Activated CD8-positive, alpha-beta memory T cell treated with anti-CD3 and anti-CD28 coated beads, Interleukin-2, amount 50 U/mL, for 4 hours (primary cell): Measurements from ENCODE around the gene SLC9A7.

ENCODE experiments used
- DNase-seq: peaks from one replicate; pipeline ENCODE4 v3.0.0-alpha.2; 2020

SLC9A7 gene

GRCh38 chrX:46695491-46695890 is 63.4 kb downstream of the SLC9A7 start:
- DNase-seq: no peak

GRCh38 chrX:46694549-46694948 is 64.4 kb downstream of the SLC9A7 start:
- no peak for DNase-seq

- DNase-seq: no peak
Measured at GRCh38 chrX:46693149-46693548, 65.8 kb downstream of the SLC9A7 start.

- no peak for DNase-seq
Measured at GRCh38 chrX:46690818-46691217, 68.1 kb downstream of the SLC9A7 start.

GRCh38 chrX:46687619-46688018 is 71.3 kb downstream of the SLC9A7 start:
- DNase-seq: no peak

- DNase-seq: peak; percentile 33
Measured at GRCh38 chrX:46686003-46686645, 72.8 kb downstream of the SLC9A7 start.

GRCh38 chrX:46683048-46683447 is 75.9 kb downstream of the SLC9A7 start:
- no peak for DNase-seq

GRCh38 chrX:46681849-46682248 is 77.1 kb downstream of the SLC9A7 start:
- no peak for DNase-seq

GRCh38 chrX:46678232-46678631 is 80.7 kb downstream of the SLC9A7 start:
- DNase-seq: no peak

- no peak for DNase-seq
Measured at GRCh38 chrX:46676399-46677356, 82.2 kb downstream of the SLC9A7 start.

GRCh38 chrX:46673620-46674359 is 85.1 kb downstream of the SLC9A7 start:
- no peak for DNase-seq

- DNase-seq: no peak
Measured at GRCh38 chrX:46670316-46670715, 88.6 kb downstream of the SLC9A7 start.

- no peak for DNase-seq
Measured at GRCh38 chrX:46666831-46667230, 92.1 kb downstream of the SLC9A7 start.

- DNase-seq: no peak
Measured at GRCh38 chrX:46665232-46666152, 93.4 kb downstream of the SLC9A7 start.

- DNase-seq: no peak
Measured at GRCh38 chrX:46662188-46662958, 96.5 kb downstream of the SLC9A7 start.

GRCh38 chrX:46653482-46653881 is 105.4 kb downstream of the SLC9A7 start:
- DNase-seq: no peak

- no peak for DNase-seq
Measured at GRCh38 chrX:46649421-46650260, 109.3 kb downstream of the SLC9A7 start.

- DNase-seq: no peak
Measured at GRCh38 chrX:46648660-46649059, 110.3 kb downstream of the SLC9A7 start.

GRCh38 chrX:46647251-46647650 is 111.7 kb downstream of the SLC9A7 start:
- DNase-seq: no peak

- DNase-seq: no peak
Measured at GRCh38 chrX:46645614-46646013, 113.3 kb downstream of the SLC9A7 start.

- no peak for DNase-seq
Measured at GRCh38 chrX:46643636-46644035, 115.3 kb downstream of the SLC9A7 start.
